Activated CD8-positive, alpha-beta memory T cell treated with anti-CD3 and anti-CD28 coated beads, Interleukin-2, amount 10 ng/mL, durations not matched to agents 7 days and 5 days (primary cell): Measurements from ENCODE around the gene OGT. TPM values are rescaled to one million over a fixed set of nuclear protein-coding genes. Genes with fewer than 3 reads are reported as not detected.
"Not testable (repeated sequence)": the region's sequence is repeated elsewhere in the genome, so short reads cannot be mapped to it uniquely, and the experiment has no call there.

Source experiments
- ATAC-seq: fragments of 150-1000 bp; cut with Tn5 transposase; one replicate; pipeline ENCODE4 v1.10.0; 2021; ENCODE audit warnings: moderate library complexity
- CTCF ChIA-PET: fragments of 350-600 bp; sonication (Branson Sonifier 250); formaldehyde crosslinking; loops from one replicate; lab custom pipeline; 2021; ENCODE audit warnings: antibody characterized with exemption; lab: Charles Lee
- DNase-seq: peaks from one replicate; pipeline ENCODE4 v3.0.0-alpha.2; 2020
- H3K27ac Mint-ChIP-seq: one replicate; pipeline ENCODE4 v1.8.0; 2021; ENCODE audit warnings: mild to moderate bottlenecking, mixed read lengths
- H3K27me3 Mint-ChIP-seq: one replicate; pipeline ENCODE4 v1.8.0; 2021; ENCODE audit warnings: mixed read lengths
- H3K36me3 Mint-ChIP-seq: one replicate; pipeline ENCODE4 v1.8.0; 2021; ENCODE audit warnings: mild to moderate bottlenecking, mixed read lengths
- H3K4me1 Mint-ChIP-seq: one replicate; pipeline ENCODE4 v1.8.0; 2021; ENCODE audit warnings: mixed read lengths
- H3K4me3 Mint-ChIP-seq: one replicate; pipeline ENCODE4 v1.8.0; 2021; ENCODE audit warnings: mild to moderate bottlenecking, moderate library complexity, mixed read lengths
- H3K9me3 Mint-ChIP-seq: one replicate; pipeline ENCODE4 v1.8.0; 2022; ENCODE audit warnings: low read depth, mixed read lengths
- total RNA-seq, 2 experiments: library from RNA; stranded (reverse); gene quantifications; one replicate each; pipeline ENCODE4 v1.2.3, GENCODE V29; 2021

The OGT gene
- total RNA-seq, 2 experiments from 2014 or later: 365 to 381 TPM

DNA sequence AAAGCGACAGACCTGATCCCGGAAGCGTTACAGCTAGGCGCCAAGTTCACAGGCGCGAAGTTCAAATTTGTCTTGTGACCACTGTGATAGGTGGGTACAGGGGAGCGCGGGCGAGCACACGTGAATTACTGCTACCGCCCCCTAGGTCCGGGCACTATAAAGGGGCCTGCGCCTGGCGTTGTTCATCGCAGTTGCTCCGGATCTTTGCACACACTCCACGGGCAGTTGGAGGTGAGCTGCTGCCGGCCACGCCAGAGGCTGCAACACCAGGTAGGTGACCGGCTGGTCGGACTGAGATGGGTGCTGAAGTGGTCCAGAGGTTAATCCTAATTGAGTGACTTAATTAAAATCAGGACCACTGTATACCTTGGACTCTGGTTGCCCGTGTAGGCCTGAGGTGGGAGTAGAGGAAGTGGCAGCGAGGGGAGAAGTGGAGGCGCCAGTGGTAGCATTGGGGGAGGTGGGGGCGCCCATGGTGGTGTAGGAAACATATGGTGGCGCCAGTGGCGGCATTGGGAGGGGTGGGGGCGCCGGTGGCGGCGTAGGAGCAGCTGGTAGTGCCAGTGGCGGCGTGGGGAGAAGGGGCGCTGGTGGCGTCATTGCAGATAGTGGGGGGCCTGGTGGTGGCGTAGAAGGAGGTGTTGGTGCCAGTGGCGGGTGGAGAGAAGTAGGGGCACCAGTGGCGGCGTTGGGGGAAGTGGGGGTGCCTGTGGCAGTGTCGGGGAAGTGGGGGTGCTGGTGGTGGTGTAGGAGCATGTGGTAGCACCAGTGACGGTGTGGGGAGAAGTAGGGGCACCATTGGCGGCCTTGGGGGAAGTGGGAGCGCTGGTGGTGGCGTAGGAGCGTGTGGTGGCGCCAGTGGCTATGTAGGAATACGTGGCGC is 45.6 kb downstream of the OGT start, which contains the start of gene GCNA:
GCNA (plus strand) TSS at position 185 of the 883 bp plus-strand sequence. CDS start 2,385 bp downstream, outside the sequence.
- Mint-ChIP-seq H3K9me3 (no peaks in the 10 kb centered on the region), H3K27ac (no peak within 1 kb of the TSS), H3K27me3 (no peaks in the 10 kb centered on the region), H3K36me3 (peaks cover 36% of the 10 kb centered on the region), H3K4me1 (peaks cover 6% of the 10 kb centered on the region), H3K4me3 (no peak within 1 kb of the TSS)
- CTCF ChIA-PET: no interaction called here
- DNase-seq (no peak), ATAC-seq (no peak)

DNA sequence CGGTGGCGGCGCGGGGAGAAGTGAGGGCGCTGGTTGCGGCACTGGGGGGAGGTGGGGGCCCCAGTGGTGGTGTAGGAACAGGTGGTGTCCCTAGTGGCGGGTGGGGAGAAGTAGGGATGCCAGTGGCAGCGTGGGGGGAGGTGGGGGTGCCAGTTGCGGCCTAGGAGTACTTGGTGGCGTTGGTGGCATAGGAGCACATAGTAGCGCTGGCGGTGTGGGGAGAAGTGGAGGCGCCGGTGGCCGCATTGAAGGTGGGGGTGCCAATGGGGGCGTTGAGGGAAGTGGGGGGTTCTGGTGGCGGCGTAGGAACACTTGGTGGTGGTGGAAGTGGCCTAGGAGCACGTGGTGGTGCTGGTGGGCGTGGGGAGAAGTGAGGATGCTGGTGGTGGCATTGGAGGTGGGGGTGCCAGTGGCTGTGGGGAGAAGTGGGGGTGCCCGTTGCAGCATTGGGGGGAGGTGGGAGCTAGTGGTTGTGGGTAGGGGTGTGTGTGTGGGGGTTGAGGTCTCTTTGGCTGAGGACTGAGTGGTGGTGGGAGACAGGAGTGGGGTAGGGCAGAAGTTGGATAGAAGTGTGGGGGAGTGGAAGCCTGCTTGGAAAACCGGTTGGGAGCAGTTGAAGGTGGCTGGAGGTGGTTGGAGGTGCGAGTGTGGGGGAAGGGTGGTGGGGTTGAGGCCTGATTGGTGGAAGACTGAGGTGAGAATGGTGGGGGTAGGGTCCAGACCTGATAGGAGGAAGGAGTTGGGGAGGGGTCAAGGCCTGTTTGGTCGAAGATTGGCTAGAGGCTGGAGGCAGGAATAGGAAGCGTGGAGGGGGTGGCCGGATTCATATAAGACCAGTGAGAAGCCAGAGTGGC is 46.5 kb downstream of the OGT start:
- ATAC-seq: no peak
- CTCF ChIA-PET: no interaction called here

DNA sequence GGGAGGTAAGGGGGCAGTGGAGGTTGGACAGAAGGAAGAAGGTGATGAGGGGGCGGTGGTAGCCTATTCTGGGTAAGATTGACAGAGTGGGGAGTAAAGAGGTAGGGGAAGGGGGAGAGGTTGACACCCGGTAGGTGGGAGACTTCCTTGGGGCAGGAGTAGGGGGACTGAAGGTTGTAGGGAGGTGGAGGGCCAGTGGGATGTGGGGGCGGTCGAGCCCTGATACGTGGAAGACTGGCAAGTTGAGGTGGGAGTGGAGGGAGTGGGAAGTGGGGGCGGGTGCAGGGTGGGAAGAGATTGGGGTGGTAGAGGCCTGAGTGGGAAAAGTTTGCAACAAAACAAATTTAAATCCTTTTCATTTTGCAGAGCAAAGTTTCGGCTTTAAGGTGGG is 47.1 kb downstream of the OGT start:
- peaks cover 6% of the 10 kb centered on the region for H3K4me1 Mint-ChIP-seq
- H3K9me3 Mint-ChIP-seq: no peaks in the 10 kb centered on the region
- DNase-seq (no peak), ATAC-seq (no peak)
- peaks cover 27% of the 10 kb centered on the region for H3K36me3 Mint-ChIP-seq
- no peak overlapping the region for H3K4me3 Mint-ChIP-seq
- no peaks in the 10 kb centered on the region for H3K27me3 Mint-ChIP-seq
- H3K27ac Mint-ChIP-seq: no peak overlapping the region
- CTCF ChIA-PET: no interaction called here

More for the DNA sequence above, 46.5 kb downstream of the OGT start:
- Mint-ChIP-seq H3K36me3 (peaks cover 30% of the 10 kb centered on the region), H3K27ac (no peak overlapping the region), H3K4me3 (no peak overlapping the region), H3K27me3 (no peaks in the 10 kb centered on the region), H3K4me1 (peaks cover 6% of the 10 kb centered on the region), H3K9me3 (no peaks in the 10 kb centered on the region)
- no peak for DNase-seq

DNA sequence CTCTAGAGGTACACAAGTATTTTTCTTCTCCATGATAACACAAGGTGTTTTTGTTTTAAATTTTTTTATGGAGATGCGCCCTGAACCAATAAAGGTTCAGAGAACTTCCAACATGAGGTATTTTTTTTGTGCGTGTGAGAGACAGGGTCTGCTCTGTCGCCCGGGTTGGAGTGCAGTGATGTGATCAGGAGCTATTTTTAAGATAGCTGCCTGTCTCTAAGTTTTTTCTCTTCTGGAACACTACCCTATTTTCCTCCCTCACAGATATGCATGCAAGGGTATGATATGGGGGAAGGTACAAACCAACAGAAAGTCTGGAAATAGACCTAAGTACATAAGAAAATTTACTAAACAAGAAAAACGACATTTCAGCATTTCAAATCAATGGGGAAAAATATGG is 48.3 kb downstream of the OGT start:
- H3K4me1 Mint-ChIP-seq: peaks cover 7% of the 10 kb centered on the region
- DNase-seq (no peak), ATAC-seq (no peak)
- no peak overlapping the region for H3K4me3 Mint-ChIP-seq
- no peaks in the 10 kb centered on the region for H3K27me3 Mint-ChIP-seq
- CTCF ChIA-PET: no interaction called here
- peak overlapping the region; percentile 28 for H3K27ac Mint-ChIP-seq
- peaks cover 20% of the 10 kb centered on the region for H3K36me3 Mint-ChIP-seq
- no peaks in the 10 kb centered on the region for H3K9me3 Mint-ChIP-seq

DNA sequence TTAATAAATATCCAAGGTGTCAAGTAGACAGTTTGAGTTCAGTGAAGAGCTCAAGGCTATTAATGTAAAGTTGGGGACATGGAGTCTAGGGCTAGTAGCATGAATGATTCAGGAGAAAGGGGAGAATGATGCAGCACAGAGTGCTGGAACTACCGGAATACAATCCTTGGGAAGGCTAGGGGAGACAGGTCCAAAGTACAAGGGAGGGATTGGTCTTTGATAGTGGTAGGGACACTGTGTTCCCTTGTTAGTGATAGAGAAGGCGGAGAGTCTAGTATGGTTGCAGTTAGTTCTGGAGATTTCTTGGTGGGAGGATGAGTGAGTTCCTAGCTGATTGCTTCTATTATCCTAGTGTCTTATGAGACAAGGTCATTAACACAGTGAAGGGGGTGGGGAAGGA is 54.0 kb downstream of the OGT start:
- no peak for ATAC-seq
- H3K27ac Mint-ChIP-seq: no peak overlapping the region
- H3K4me3 Mint-ChIP-seq: no peak overlapping the region
- H3K36me3 Mint-ChIP-seq: peaks cover 6% of the 10 kb centered on the region
- peaks cover 6% of the 10 kb centered on the region for H3K4me1 Mint-ChIP-seq
- H3K9me3 Mint-ChIP-seq: no peaks in the 10 kb centered on the region
- H3K27me3 Mint-ChIP-seq: no peaks in the 10 kb centered on the region
- CTCF ChIA-PET: no interaction called here
- no peak for DNase-seq

DNA sequence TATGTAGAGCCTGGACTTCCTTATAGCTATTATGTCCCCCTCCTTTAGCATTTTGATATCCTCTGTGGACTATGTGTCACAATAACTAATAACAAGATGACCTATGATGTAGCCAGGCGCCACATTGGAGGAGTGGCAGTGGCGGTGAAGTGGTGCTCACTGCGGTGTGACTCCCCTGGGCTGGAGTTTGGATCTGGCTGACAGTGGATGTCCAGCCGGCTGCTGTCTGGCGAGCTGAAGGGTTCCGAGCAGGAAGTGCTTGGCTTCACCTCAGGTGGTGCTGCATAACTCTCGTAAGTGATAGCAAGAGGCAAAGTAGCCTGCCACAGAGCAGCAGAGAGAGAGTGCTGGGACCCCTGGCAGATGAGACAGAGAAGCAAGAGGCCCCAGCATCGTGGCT is 60.3 kb downstream of the OGT start:
- H3K4me1 Mint-ChIP-seq, CTCF ChIA-PET, H3K27me3 Mint-ChIP-seq, H3K36me3 Mint-ChIP-seq, H3K4me3 Mint-ChIP-seq, H3K9me3 Mint-ChIP-seq, ATAC-seq, H3K27ac Mint-ChIP-seq, DNase-seq: not testable (repeated sequence)

DNA sequence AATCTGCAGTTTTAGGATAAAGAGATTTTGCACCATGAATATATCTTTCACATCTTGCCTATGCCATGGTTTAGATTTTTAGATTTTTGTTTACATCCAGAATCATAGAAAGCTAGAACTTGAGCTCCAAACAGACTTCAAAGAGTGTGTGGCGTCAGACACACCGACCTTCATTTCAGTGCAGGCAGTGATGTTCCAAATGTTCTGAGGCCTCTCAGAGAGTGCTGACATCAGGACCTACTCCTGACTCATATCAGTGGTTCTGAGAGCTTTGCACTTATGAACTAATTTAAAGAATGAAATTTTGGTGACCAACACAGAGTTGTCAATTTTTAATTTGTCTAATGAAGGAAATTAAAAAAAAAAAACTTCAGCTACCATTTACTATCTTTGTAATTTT is 67.1 kb downstream of the OGT start:
- Mint-ChIP-seq H3K4me1 (peaks cover 16% of the 10 kb centered on the region), H3K27ac (no peak overlapping the region), H3K4me3 (no peak overlapping the region), H3K9me3 (no peaks in the 10 kb centered on the region), H3K36me3 (peaks cover 49% of the 10 kb centered on the region), H3K27me3 (no peaks in the 10 kb centered on the region)
- DNase-seq: no peak
- CTCF ChIA-PET: interaction anchor here (1.2 kb wide), 1 partner anchor 52 kb away, joined by 4 read pairs; no protein-coding TSS in a partner anchor
- no peak for ATAC-seq

DNA sequence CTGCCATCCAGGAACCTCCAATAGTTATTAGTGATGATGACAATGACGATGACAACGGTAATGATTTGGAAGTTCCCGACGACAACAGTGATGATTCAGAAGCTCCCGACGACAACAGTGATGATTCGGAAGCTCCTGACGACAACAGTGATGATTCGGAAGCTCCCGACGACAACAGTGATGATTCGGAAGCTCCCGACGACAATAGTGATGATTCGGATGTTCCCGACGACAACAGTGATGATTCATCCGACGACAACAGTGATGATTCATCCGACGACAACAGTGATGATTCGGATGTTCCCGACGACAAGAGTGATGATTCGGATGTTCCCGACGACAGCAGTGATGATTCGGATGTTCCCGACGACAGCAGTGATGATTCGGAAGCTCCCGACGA is 70.7 kb downstream of the OGT start:
- Mint-ChIP-seq H3K9me3 (no peaks in the 10 kb centered on the region), H3K4me3 (no peak overlapping the region), H3K4me1 (peaks cover 49% of the 10 kb centered on the region), H3K36me3 (peaks cover 62% of the 10 kb centered on the region), H3K27ac (peak overlapping the region; percentile 36), H3K27me3 (no peaks in the 10 kb centered on the region)
- CTCF ChIA-PET: no interaction called here
- no peak for ATAC-seq
- DNase-seq: no peak

DNA sequence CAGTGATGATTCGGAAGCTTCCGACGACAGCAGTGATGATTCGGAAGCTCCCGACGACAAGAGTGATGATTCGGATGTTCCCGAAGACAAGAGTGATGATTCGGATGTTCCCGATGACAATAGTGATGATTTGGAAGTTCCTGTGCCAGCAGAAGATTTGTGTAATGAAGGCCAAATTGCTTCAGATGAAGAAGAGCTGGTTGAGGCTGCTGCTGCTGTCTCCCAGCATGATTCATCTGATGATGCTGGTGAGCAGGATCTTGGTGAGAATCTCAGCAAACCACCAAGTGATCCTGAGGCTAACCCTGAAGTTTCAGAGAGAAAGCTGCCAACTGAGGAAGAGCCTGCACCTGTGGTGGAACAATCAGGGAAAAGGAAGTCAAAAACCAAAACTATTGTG is 71.2 kb downstream of the OGT start:
- CTCF ChIA-PET: no interaction called here
- Mint-ChIP-seq H3K9me3 (no peaks in the 10 kb centered on the region), H3K27ac (no peak overlapping the region), H3K4me1 (peaks cover 55% of the 10 kb centered on the region), H3K36me3 (peaks cover 65% of the 10 kb centered on the region), H3K4me3 (no peak overlapping the region), H3K27me3 (no peaks in the 10 kb centered on the region)
- ATAC-seq (no peak), DNase-seq (no peak)

DNA sequence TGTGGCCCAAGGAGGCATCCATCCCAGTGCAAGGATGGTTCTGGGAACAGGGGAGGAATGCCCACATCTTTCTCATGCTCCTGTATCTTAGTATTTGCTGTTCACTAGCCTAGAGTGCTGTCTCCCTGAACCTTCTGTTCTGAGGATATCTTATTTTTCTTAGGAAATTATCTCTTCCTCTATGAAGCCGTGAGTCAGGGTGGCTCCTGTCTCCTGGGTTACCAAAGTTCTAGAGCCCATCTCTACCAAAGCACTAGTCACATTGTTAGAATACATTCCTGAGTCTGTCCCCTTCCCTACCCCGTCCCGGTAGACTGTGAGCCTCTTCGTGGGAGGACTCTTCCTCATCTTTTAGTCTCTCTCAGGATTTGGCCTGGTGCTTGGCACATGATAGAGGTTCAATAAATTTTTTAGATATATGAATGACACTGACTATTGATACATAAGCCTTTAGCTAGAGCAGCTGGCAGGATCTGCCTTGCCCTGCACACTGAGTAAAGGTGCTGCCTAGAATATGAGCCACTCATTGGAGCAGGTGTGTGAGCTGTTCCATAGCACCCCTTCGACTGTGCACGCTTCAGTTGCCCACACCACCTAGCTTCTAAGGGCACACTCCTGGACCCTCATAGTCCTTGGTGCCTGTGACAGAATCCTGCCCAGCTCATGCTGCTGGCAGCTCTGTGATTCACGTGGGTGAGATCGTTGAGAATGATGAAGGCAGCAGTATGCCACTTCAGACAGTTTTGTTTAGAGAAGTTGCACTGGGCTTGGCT is 72.1 kb downstream of the OGT start:
- peak overlapping the region; percentile 83 for H3K27ac Mint-ChIP-seq
- H3K9me3 Mint-ChIP-seq: no peaks in the 10 kb centered on the region
- ATAC-seq (no peak), DNase-seq (no peak)
- CTCF ChIA-PET: no interaction called here
- H3K27me3 Mint-ChIP-seq: no peaks in the 10 kb centered on the region
- peaks cover 71% of the 10 kb centered on the region for H3K36me3 Mint-ChIP-seq
- peaks cover 60% of the 10 kb centered on the region for H3K4me1 Mint-ChIP-seq
- H3K4me3 Mint-ChIP-seq: no peak overlapping the region

DNA sequence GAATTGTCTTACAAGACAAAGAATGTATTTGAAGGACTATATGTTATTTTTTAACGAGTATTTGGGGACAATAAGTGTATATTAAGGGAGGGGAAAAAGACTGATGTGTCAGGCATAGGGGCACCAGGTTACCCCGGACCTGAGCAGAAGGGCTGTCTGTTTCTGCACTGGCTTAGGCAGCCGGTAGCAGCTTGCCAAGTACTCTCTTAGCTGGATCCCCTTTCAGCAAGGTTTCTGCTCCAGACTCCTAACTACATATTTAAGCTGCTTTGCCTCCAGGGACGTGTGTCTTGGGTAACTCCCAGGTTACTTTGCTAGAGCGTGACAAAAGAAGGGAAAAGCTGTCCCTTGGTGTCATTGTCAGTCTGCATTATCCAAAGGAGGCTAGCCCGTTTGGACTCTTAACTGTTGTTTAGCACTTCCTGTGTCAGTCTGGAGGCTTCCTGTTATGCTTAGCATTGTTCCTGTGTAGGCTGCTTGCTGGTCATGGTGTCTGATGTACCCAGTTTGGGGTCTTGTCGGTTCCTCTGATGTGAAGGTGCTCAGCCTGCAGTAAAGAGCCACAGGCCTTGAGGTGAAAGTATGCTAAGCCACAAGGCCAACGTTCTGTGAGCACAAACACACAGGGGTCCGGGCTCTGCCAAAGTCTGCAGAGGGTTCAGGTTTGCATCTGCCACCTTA is 73.8 kb downstream of the OGT start:
- CTCF ChIA-PET: interaction anchor here (1.8 to 2.1 kb wide), 2 partner anchors 16 to 45 kb away, joined by 6 to 7 read pairs; no protein-coding TSS in a partner anchor
- ATAC-seq: peak; percentile 90
- peak; percentile 68 for DNase-seq
- H3K4me1 Mint-ChIP-seq: peaks cover 66% of the 10 kb centered on the region
- H3K9me3 Mint-ChIP-seq: no peaks in the 10 kb centered on the region
- peak overlapping the region; percentile 92 for H3K27ac Mint-ChIP-seq
- H3K36me3 Mint-ChIP-seq: peaks cover 74% of the 10 kb centered on the region
- H3K27me3 Mint-ChIP-seq: no peaks in the 10 kb centered on the region
- peak overlapping the region; percentile 47 for H3K4me3 Mint-ChIP-seq

DNA sequence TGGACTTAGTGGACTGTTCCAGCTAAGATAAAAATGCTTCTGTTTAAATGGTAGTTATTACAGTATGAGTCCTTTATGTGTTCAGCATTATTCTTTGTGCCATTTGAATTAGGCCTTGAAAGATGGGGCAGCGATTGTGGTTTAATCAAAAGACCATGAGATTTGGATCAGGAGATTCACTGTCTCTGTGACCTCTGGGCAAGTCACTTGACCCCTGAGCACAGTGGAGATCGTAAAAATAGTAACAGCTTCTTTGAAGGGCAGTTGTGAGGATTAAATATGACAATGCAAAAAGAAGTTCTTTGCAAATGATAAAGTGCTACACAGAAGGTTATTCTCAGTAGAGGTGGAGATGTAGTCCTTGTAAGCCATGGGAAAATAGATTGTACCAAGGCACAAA is 74.6 kb downstream of the OGT start:
- no peaks in the 10 kb centered on the region for H3K27me3 Mint-ChIP-seq
- peak overlapping the region; percentile 30 for H3K4me3 Mint-ChIP-seq
- peak overlapping the region; percentile 92 for H3K27ac Mint-ChIP-seq
- DNase-seq (no peak), ATAC-seq (no peak)
- no peaks in the 10 kb centered on the region for H3K9me3 Mint-ChIP-seq
- peaks cover 71% of the 10 kb centered on the region for H3K36me3 Mint-ChIP-seq
- peaks cover 67% of the 10 kb centered on the region for H3K4me1 Mint-ChIP-seq
- CTCF ChIA-PET: interaction anchor here (1.8 to 2.1 kb wide), 2 partner anchors 15 to 44 kb away, joined by 6 to 7 read pairs; no protein-coding TSS in a partner anchor
